ENCODE results near the gene PLCD3. TPM values are rescaled to one million over a fixed set of nuclear protein-coding genes. Genes with fewer than 3 reads are reported as not detected.
A peak's percentile ranks its signal among the peaks of the same experiment; 100 is the strongest.

Gene PLCD3
- total RNA-seq, 6 experiments from 2014 or later, result 2.0 to 26.4 (median 3.0) TPM

DNA sequence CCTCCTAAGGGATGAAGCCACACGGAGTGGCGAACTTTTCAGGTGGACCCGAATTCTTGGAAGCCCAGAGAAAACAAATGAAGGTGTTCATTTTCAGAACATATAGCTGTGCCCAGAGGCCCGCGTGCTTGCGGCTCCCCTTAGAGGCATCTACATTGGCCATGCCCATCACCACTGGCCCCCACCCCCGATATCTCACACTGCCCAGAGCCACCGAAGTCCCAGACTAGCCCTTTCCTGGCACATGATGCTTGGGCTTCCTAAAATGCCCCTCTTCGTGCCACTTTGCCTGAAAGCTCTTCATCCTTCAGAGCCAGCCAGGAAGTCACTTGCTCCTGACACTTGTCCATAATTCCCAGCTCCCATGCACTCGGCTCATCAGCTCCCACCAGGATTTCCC lies 13.9 kb upstream of the PLCD3 start:
- ATAC-seq (no peak), DNase-seq (peak in 2 of 3 donors; percentile 24 to 57)
- peaks cover 0 to 5% (median 0%) of the 10 kb centered on the region in 4 donors for H3K36me3 ChIP-seq
- no peak overlapping the region for H3K4me3 ChIP-seq
- TF ChIP-seq, protein P1, sequence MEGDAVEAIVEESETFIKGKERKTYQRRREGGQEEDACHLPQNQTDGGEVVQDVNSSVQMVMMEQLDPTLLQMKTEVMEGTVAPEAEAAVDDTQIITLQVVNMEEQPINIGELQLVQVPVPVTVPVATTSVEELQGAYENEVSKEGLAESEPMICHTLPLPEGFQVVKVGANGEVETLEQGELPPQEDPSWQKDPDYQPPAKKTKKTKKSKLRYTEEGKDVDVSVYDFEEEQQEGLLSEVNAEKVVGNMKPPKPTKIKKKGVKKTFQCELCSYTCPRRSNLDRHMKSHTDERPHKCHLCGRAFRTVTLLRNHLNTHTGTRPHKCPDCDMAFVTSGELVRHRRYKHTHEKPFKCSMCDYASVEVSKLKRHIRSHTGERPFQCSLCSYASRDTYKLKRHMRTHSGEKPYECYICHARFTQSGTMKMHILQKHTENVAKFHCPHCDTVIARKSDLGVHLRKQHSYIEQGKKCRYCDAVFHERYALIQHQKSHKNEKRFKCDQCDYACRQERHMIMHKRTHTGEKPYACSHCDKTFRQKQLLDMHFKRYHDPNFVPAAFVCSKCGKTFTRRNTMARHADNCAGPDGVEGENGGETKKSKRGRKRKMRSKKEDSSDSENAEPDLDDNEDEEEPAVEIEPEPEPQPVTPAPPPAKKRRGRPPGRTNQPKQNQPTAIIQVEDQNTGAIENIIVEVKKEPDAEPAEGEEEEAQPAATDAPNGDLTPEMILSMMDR (IDR thresholded peaks at IDR 0.05), result no peak
- TF ChIP-seq POLR2A (IDR thresholded peaks at IDR 0.05), result no peak
- no peak overlapping the region for H3K27ac ChIP-seq
- H3K4me1 ChIP-seq, result peaks cover 0 to 21% (median 5%) of the 10 kb centered on the region in 4 donors
- intact Hi-C loops (cut with DNase I), result no loop called here
- WGBS (ENCODE audit: insufficient coverage, low coverage, low lambda C conversion rate, missing lambda C conversion rate), result 72% methylated on average over 3 of the region's 10 CpGs
- H3K27me3 ChIP-seq, result no peaks in the 10 kb centered on the region
- no peaks in the 10 kb centered on the region for H3K9me3 ChIP-seq

DNA sequence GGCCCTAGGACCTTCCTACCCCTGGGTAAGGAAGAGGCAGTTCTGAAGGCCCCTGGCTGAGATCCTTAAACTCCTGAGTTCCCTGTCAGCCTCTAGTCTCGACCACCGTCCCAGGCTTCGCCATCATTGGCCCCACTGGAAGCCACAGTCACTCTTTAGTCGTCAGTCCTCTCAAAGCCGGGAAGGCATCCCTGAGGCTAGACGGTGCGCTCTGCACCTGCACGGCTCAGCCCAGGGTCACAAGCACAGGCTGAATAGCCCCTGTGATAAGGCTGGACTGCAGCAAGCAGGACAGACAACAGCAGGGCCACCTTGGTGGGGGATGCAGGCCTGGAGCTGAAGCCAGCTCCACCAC lies 12.7 kb upstream of the PLCD3 start:
- Histone ChIP-seq H3K4me1 (peaks cover 0 to 17% (median 4%) of the 10 kb centered on the region in 4 donors), H3K36me3 (peaks cover 0 to 8% (median 0%) of the 10 kb centered on the region in 4 donors), H3K9me3 (no peaks in the 10 kb centered on the region), H3K27ac (peak overlapping the region; percentile 67 to 90 (median 68)), H3K4me3 (peak overlapping the region; percentile 30 to 54 (median 47)), H3K27me3 (no peaks in the 10 kb centered on the region)
- peak in 1 of 3 donors; percentile 44 for DNase-seq
- intact Hi-C loops (cut with DNase I), result no loop called here
- WGBS (ENCODE audit: insufficient coverage, low coverage, low lambda C conversion rate, missing lambda C conversion rate), result 75% methylated on average over 4 of the region's 8 CpGs
- no peak for TF ChIP-seq POLR2A (IDR thresholded peaks at IDR 0.05)
- TF ChIP-seq, protein P1 (IDR thresholded peaks at IDR 0.05), result no peak
- ATAC-seq, result no peak

DNA sequence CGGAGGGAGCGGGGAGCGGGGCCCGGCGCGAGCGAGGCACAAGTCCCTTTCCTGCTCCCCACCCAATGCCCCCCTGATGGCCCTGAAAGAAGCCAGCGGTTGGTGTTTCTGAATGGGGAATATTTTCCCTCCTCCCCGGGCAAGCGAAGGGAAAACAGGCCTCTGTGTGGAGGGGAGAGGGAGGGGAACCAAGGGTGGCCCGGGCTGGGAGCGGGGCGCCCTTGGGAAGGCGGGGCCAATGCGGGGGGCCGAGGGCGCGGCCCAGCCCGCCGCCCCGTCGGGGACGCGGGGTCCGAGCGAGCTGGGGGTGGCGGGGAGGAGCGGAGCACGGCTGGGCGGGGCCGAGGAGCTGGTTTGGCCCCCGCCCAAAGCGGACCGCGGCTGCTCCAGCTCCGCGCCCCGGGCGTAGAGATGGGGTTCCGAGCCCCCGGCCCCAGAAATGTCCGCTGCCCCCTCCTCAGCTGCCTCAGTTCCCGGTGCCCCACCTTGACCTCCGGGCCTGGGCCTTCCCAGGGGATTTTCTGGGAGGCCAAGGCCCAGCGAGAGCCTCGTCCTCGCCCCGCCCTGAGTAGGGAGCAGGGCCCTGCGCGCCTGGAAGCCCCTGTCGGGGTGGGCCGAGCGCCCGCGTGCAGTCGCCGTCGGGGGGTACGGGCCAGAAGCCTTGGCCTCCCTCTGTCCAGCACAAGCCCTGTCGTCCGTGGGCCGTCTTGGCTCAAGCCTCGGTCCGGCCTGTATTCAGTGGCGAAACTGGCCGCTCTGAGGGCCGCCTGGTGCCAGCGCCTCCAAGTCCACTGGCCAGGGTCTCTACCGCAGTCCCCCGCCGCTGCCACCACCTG lies 12.1 kb upstream of the PLCD3 start:
- peaks cover 0 to 17% (median 4%) of the 10 kb centered on the region in 4 donors for H3K4me1 ChIP-seq
- peak overlapping the region; percentile 30 to 54 (median 47) for H3K4me3 ChIP-seq
- no peaks in the 10 kb centered on the region for H3K9me3 ChIP-seq
- H3K27me3 ChIP-seq, result no peaks in the 10 kb centered on the region
- ATAC-seq, result peak; percentile 6 to 34 (median 18)
- peak; percentile 66 to 73 (median 70) for DNase-seq
- peak overlapping the region; percentile 67 to 90 (median 68) for H3K27ac ChIP-seq
- TF ChIP-seq POLR2A (IDR thresholded peaks at IDR 0.05), result peak; percentile 45
- TF ChIP-seq, protein P1 (IDR thresholded peaks at IDR 0.05), result no peak
- peaks cover 0 to 8% (median 0%) of the 10 kb centered on the region in 4 donors for H3K36me3 ChIP-seq
- WGBS (ENCODE audit: insufficient coverage, low coverage, low lambda C conversion rate, missing lambda C conversion rate), result 3% methylated on average over 20 of the region's 71 CpGs
- intact Hi-C loops (cut with DNase I), result no loop called here

DNA sequence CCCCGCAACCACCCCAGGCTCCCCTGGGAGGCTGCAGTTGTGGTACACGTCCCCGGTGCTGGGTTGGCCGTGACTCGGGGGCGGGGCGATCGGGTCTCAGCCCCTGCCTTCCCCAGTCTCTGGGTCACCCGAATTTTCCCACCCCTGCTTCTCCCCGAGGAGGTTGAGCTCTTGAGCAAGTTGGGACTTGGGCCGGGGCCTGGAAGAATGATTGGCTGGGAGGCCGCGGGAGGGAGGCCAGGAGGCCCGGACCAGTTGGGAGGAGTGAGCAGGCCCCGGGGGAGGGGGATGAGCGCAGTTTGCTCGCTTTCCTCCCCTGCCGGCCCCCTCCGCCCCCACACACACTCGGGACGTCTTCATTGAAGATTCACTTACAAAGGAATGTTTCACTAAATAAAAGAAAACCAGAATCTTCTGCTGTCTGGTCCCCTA lies 11.5 kb upstream of the PLCD3 start:
- peak; percentile 72 to 91 (median 83) for DNase-seq
- peak; percentile 2 to 18 (median 5) for ATAC-seq
- Histone ChIP-seq H3K27ac (peak overlapping the region; percentile 67 to 90 (median 68)), H3K36me3 (peaks cover 0 to 8% (median 0%) of the 10 kb centered on the region in 4 donors), H3K27me3 (no peaks in the 10 kb centered on the region), H3K9me3 (no peaks in the 10 kb centered on the region), H3K4me1 (peaks cover 0 to 18% (median 7%) of the 10 kb centered on the region in 4 donors), H3K4me3 (peak overlapping the region; percentile 30 to 54 (median 47))
- intact Hi-C loops (cut with DNase I), result no loop called here
- 6% methylated on average over 13 of the region's 21 CpGs for WGBS (ENCODE audit: insufficient coverage, low coverage, low lambda C conversion rate, missing lambda C conversion rate)
- TF ChIP-seq, protein P1 (IDR thresholded peaks at IDR 0.05), result no peak
- TF ChIP-seq POLR2A (IDR thresholded peaks at IDR 0.05), result no peak

Data from right lobe of liver (tissue), 6 donors.